HEK293T (cell line): Measurements from ENCODE around the gene C17orf100.

Source experiments
- BHLHE40 ChIP-seq: fragments of 450-650 bp; IDR thresholded peaks from 2 replicates; pipeline ENCODE4 v1.6.1; 2016; ENCODE audit warnings: mild to moderate bottlenecking, moderate library complexity, borderline replicate concordance
- CTBP1 ChIP-seq: fragments of 450-650 bp; IDR thresholded peaks from 2 replicates; pipeline ENCODE4 v1.6.1; 2016; ENCODE audit warnings: borderline replicate concordance
- ELF4 ChIP-seq: fragments of 450-650 bp; IDR thresholded peaks from 2 replicates; pipeline ENCODE4 v1.6.1; 2017; ENCODE audit warnings: antibody characterized with exemption
- FOXA1 ChIP-seq: fragments of 450-650 bp; IDR thresholded peaks from 2 replicates; pipeline ENCODE4 v1.6.1; 2016; ENCODE audit warnings: mild to moderate bottlenecking
- FOXM1 ChIP-seq: fragments of 450-650 bp; IDR thresholded peaks from 2 replicates; pipeline ENCODE4 v1.6.1; 2017; ENCODE audit warnings: mild to moderate bottlenecking, borderline replicate concordance
- HDGF ChIP-seq: fragments of 450-650 bp; IDR thresholded peaks from 2 replicates; pipeline ENCODE4 v1.6.1; 2017; ENCODE audit warnings: antibody characterized with exemption, borderline replicate concordance
- NFRKB ChIP-seq: fragments of 450-650 bp; IDR thresholded peaks from 2 replicates; pipeline ENCODE4 v1.6.1; 2016; ENCODE audit warnings: mild to moderate bottlenecking, moderate library complexity
- SP1 ChIP-seq: fragments of 450-650 bp; IDR thresholded peaks from 2 replicates; pipeline ENCODE4 v1.6.1; 2017
- SUZ12 ChIP-seq: fragments of 450-650 bp; IDR thresholded peaks from 2 replicates; pipeline ENCODE4 v1.6.1; 2016; ENCODE audit warnings: mild to moderate bottlenecking
- ZNF384 ChIP-seq: fragments of 450-650 bp; IDR thresholded peaks from 2 replicates; pipeline ENCODE4 v1.6.1; 2016

GRCh38 chr17:6637458-6637840, 14.1 kb upstream of the C17orf100 start:
- TF ChIP-seq FOXA1 (no peak), SP1 (no peak), ELF4 (no peak), HDGF (no peak), FOXM1 (no peak), SUZ12 (no peak), NFRKB (no peak), BHLHE40 (no peak), CTBP1 (no peak), ZNF384 (no peak)
